HG03442 (cell line): ENCODE measurements around the gene TMEM219.
"Not testable (repeated sequence)": the region's sequence is repeated elsewhere in the genome, so short reads cannot be mapped to it uniquely, and the experiment has no call there.

ENCODE experiments used
- ATAC-seq: cut with Tn5 transposase; IDR thresholded peaks from one replicate; pipeline ENCODE4 v1.9.1; 2021; ENCODE audit warnings: mild to moderate bottlenecking, moderate library complexity; ENCODE audit not compliant: unreplicated experiment

The TMEM219 gene

DNA sequence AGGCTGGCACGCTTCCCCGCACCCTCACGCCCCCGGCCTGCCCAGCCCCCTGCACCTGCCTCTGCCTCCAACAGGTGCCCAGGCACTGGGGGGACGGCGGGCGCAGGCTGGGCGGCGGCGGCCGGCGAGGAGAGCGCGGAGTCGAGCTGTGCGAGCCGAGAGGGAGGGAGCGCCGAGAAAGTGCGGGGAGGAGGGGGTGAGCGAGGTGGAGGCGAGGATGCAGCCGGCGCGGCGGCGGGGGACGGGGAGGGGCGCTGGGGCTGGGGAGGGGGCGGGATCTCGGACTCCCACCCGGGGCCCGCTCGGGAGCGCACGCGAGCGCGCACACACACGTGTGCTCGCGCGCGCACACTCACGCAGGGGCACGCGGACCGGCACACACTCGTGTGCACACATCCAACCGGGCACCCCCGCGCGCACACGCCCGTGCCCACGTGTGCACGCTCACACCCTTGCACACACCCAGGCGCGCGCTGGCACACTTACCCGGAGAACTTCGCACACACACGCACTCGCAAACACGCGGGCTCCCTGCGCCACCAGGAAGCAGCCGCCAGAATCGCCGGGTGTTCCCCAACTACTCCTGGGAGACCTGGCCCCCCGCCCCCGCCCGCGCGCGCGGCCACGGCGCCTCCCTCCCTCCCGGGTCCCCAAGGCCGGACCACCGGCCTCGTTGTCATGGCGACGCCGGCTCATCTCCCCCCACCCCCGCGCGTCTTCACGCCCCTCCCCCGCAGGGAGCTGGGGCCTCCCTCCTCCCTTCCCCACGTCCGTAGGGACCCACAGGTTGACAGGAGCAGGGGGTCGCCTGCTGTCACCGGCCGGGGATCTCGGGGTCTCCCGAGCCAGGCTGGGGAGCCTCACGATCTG is 49.2 kb downstream of the TMEM219 start, which contains the start of gene DOC2A:
Gene DOC2A (minus strand): TSS at position 184 of the 870 bp plus-strand sequence. CDS start 805 bp downstream, outside the sequence.
- no peak for ATAC-seq

DNA sequence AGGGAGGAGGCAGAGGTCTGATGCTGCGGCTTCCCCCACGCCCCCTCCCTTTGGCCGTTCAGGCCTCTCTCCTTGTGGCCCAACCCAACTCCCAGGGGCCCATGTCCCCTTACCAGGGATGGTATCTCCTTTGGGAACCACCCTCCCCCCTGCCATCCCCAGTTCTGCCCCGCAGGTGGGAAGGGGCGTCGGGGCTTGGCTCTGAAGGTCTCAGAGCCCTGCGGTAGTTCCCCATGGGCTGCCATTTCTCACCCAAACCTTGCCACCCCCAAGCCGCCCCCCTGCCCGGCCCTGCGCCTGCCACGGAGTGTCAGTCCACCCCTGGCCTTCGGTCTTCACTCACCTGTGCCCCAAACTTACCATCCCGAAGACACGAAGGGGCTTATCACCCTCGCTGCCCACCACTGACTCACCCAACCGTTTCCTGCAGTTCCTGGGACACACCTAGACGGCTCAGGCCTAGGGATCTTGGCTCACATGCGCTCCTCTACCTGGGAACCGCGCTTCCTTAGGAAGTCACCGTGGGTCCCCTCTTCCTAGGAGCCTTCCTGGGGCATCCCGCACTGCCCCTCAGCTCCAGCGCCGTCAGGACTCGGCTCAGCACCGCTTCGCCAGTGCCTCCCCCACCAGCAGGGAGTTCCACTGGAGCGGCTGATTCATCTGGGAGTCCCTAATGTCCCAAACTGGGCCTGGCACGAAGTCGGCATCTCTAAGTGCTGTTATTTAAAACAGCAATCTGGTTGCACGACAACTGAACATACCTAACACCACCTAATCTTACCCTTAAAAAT is 50.0 kb downstream of the TMEM219 start:
- ATAC-seq = no peak

GRCh38 chr16:30012598-30012997 is 50.7 kb downstream of the TMEM219 start:
- ATAC-seq = not testable (repeated sequence)

DNA sequence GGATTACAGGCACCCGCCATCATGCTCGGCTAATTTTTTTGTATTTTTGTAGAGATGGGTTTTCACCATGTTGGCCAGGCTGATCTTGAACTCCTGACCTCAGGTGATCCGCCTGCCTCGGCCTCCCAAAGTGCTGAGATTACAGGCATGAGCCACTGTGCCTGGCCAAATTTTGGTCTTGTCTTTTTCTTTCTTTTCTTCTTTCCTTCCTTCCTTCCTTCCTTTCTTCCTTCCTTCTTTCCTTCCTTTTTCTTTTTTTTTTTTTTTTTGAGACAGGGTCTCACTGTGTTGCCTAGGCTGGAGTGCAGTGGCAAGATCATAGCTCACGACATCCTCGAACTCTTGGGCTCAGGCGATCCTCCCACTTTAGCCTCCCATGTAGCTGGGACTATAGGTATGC is 53.6 kb downstream of the TMEM219 start:
- ATAC-seq = not testable (repeated sequence)

- ATAC-seq = no peak
Measured at GRCh38 chr16:30016555-30017276, 54.8 kb downstream of the TMEM219 start.

DNA sequence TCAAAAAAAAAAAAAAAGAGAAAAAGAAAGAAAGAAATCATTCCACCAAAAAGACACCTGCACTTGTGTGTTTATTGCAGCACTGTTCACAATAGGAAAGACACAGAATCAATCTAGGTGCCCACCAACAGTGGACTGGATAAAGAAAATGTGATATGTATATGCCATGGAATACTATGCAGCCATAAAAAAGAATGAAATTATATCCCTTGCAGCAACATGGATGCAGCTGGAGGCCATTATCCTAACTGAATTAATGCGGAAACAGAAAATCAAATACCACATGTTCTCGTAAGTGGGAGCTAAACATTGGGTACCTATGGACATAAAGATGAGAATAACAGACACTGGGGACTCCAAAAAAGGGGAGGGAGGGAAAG is 55.4 kb downstream of the TMEM219 start:
- no peak for ATAC-seq

DNA sequence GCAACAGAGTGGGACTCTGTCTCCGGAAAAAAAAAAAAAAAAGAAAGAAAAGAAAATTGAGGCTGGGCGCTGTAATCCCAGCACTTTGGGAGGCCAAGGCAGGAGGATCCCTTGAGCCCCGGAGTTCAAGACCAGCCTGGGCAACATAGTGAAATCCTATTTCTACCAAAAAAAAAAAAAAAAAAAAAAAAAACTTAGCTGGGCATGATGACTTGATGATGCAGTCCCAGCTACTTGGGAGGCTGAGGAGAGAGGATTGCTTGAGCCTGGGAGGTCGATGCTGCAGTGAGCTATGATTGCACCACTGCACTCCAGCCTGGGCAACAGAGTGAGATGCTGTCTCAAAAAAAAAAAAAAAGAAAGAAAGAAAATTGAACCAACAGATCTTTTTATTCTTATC is 56.1 kb downstream of the TMEM219 start:
- not testable (repeated sequence) for ATAC-seq

- ATAC-seq = no peak
Measured at GRCh38 chr16:30018731-30019158, 56.9 kb downstream of the TMEM219 start.
